COR-L47 (cell line): ENCODE data around the gene DCP2.

Source experiments
- DNase-seq: peaks from one replicate; lab custom pipeline; 2025; lab: John Stamatoyannopoulos, UW

Gene DCP2

DNA sequence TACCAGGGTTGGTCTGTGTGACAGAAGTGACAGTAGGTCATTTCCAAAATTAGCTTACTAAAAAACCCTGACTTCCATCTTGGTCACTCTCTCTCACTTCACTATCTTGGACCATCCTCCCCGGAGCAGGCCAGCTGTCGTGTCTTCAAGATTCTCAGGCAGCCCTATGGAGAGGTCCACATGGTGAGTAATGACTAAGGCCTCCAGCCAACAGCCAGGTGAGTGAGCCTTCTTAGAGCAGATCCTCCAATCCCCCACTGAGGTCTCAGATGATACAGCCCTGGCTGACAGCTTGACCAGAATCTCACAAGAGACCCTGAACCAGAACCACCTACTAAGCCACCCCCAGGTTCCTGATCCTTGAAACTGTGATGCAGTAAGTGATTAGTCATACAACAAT lies 92.0 kb downstream of the DCP2 start:
- no peak for DNase-seq
